Neural progenitor cell (in vitro differentiated cells): ENCODE data around the gene DCC. TPM values are rescaled to one million over a fixed set of nuclear protein-coding genes. Genes with fewer than 3 reads are reported as not detected.

Experiments
- DNase-seq: peaks from one replicate; pipeline ENCODE4 v3.0.0-alpha.2; 2016; ENCODE audit warnings: low spot score
- H2AFZ ChIP-seq: fragments of 200-600 bp; sonication (generic); replicated peaks from 2 replicates; pipeline ENCODE4 v1.6.1; 2016; ENCODE audit warnings: antibody characterized with exemption
- H3F3A ChIP-seq: fragments of 200-600 bp; sonication (generic); 2 replicates; pipeline ENCODE4 v1.6.1; 2016; ENCODE audit warnings: antibody characterized with exemption, low read depth
- H3K27ac ChIP-seq: fragments of 200-600 bp; sonication (generic); 2 replicates; pipeline ENCODE4 v1.5.1; 2016; ENCODE audit warnings: mild to moderate bottlenecking
- H3K27me3 ChIP-seq: fragments of 200-600 bp; sonication (generic); 2 replicates; pipeline ENCODE4 v1.6.1; 2016; ENCODE audit warnings: mild to moderate bottlenecking, moderate library complexity
- H3K36me3 ChIP-seq: fragments of 200-600 bp; sonication (generic); 2 replicates; pipeline ENCODE4 v1.5.1; 2016
- H3K4me1 ChIP-seq: fragments of 200-600 bp; sonication (generic); 2 replicates; pipeline ENCODE4 v1.6.1; 2016; ENCODE audit warnings: mixed run types
- H3K4me2 ChIP-seq: fragments of 200-600 bp; sonication (generic); 2 replicates; pipeline ENCODE4 v1.6.1; 2016
- H3K4me3 ChIP-seq: fragments of 200-600 bp; sonication (generic); 2 replicates; pipeline ENCODE4 v1.5.1; 2016
- H3K79me2 ChIP-seq: fragments of 200-600 bp; sonication (generic); 2 replicates; pipeline ENCODE4 v1.6.1; 2016; ENCODE audit warnings: low read depth
- H3K9ac ChIP-seq: fragments of 200-600 bp; sonication (generic); 2 replicates; pipeline ENCODE4 v1.6.1; 2016
- H3K9me3 ChIP-seq: fragments of 200-600 bp; sonication (generic); 2 replicates; pipeline ENCODE4 v1.5.1; 2016; ENCODE audit warnings: low read depth
- H4K20me1 ChIP-seq: fragments of 200-600 bp; sonication (generic); 2 replicates; pipeline ENCODE4 v1.6.1; 2016; ENCODE audit warnings: low read depth
- H3K27ac Mint-ChIP-seq: 3 replicates; pipeline ENCODE4 v1.8.0; 2021; ENCODE audit warnings: mixed read lengths
- H3K27me3 Mint-ChIP-seq: 2 replicates; pipeline ENCODE4 v1.8.0; 2022; ENCODE audit warnings: low read depth, mild to moderate bottlenecking, inconsistent platforms, moderate library complexity, mixed read lengths; ENCODE audit not compliant: insufficient read depth
- H3K36me3 Mint-ChIP-seq: 3 replicates; pipeline ENCODE4 v1.8.0; 2021; ENCODE audit warnings: mixed read lengths
- H3K4me1 Mint-ChIP-seq: 3 replicates; pipeline ENCODE4 v1.8.0; 2021; ENCODE audit warnings: mixed read lengths
- H3K4me3 Mint-ChIP-seq: 3 replicates; pipeline ENCODE4 v1.8.0; 2021; ENCODE audit warnings: mild to moderate bottlenecking, moderate library complexity, mixed read lengths
- H3K9me3 Mint-ChIP-seq: 3 replicates; pipeline ENCODE4 v1.8.0; 2020; ENCODE audit warnings: mixed read lengths
- EZH2 ChIP-seq: fragments of 200-600 bp; sonication (generic); IDR thresholded peaks from 2 replicates; pipeline ENCODE4 v1.6.1; 2017; ENCODE audit warnings: antibody characterized with exemption, mild to moderate bottlenecking, moderate library complexity
- EZH2phosphoT487 ChIP-seq: fragments of 200-600 bp; sonication (generic); IDR thresholded peaks from 2 replicates; pipeline ENCODE4 v1.6.1; 2017; ENCODE audit warnings: antibody characterized with exemption
- total RNA-seq: library from RNA; depleted of rRNA; stranded (reverse); fragments of >200 nt; gene quantifications from 2 replicates; pipeline ENCODE4 v1.2.3, GENCODE V29; 2015; ENCODE audit warnings: low replicate concordance
- TF ChIP-seq, protein P1 (sequence below): fragments of 200-600 bp; sonication (generic); IDR thresholded peaks from 2 replicates; pipeline ENCODE4 v1.5.1; 2017; ENCODE audit warnings: antibody characterized with exemption, mild to moderate bottlenecking

Gene DCC
- total RNA-seq, 1 donor from 2014 or later: 0.41 TPM

DNA sequence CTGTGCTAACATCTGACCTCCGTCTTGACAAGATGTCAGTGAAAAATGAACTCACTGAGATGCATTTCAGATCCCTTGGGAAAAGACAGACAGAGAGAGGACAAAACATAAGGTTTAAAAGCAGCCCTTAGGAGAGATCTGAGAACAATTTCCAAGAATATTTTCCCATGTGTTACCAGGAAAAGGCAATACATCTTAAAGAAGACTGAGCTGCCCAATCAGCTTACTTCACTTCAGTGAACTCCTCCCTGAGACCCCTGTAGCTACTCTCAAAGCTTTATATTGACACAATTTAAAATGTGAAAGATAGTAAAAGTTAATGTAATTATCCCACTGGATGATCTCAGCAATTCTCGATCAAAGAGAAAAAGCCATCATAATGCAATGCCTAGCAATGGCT is 505.0 kb downstream of the DCC start:
- H3K9me3 Mint-ChIP-seq: no peaks in the 10 kb centered on the region
- no peaks in the 10 kb centered on the region for H4K20me1 ChIP-seq
- H3K9me3 ChIP-seq: no peaks in the 10 kb centered on the region
- no peaks in the 10 kb centered on the region for H3K4me1 ChIP-seq
- no peaks in the 10 kb centered on the region for H3K36me3 ChIP-seq
- H2AFZ ChIP-seq: no peak overlapping the region
- no peaks in the 10 kb centered on the region for H3K27me3 Mint-ChIP-seq
- no peak overlapping the region for H3K27ac ChIP-seq
- H3K9ac ChIP-seq: no peak overlapping the region
- no peak overlapping the region for H3K4me3 Mint-ChIP-seq
- H3K4me3 ChIP-seq: no peak overlapping the region
- no peak overlapping the region for H3K4me2 ChIP-seq
- no peak overlapping the region for H3K27ac Mint-ChIP-seq
- peaks cover 2% of the 10 kb centered on the region for H3K36me3 Mint-ChIP-seq
- H3K27me3 ChIP-seq: no peaks in the 10 kb centered on the region
- H3K79me2 ChIP-seq: no peaks in the 10 kb centered on the region
- TF ChIP-seq, protein P1, sequence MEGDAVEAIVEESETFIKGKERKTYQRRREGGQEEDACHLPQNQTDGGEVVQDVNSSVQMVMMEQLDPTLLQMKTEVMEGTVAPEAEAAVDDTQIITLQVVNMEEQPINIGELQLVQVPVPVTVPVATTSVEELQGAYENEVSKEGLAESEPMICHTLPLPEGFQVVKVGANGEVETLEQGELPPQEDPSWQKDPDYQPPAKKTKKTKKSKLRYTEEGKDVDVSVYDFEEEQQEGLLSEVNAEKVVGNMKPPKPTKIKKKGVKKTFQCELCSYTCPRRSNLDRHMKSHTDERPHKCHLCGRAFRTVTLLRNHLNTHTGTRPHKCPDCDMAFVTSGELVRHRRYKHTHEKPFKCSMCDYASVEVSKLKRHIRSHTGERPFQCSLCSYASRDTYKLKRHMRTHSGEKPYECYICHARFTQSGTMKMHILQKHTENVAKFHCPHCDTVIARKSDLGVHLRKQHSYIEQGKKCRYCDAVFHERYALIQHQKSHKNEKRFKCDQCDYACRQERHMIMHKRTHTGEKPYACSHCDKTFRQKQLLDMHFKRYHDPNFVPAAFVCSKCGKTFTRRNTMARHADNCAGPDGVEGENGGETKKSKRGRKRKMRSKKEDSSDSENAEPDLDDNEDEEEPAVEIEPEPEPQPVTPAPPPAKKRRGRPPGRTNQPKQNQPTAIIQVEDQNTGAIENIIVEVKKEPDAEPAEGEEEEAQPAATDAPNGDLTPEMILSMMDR: no peak
- TF ChIP-seq EZH2phosphoT487 (no peak), EZH2 (no peak)
- no peaks in the 10 kb centered on the region for H3F3A ChIP-seq
- no peak for DNase-seq
- H3K4me1 Mint-ChIP-seq: peaks cover 6% of the 10 kb centered on the region

DNA sequence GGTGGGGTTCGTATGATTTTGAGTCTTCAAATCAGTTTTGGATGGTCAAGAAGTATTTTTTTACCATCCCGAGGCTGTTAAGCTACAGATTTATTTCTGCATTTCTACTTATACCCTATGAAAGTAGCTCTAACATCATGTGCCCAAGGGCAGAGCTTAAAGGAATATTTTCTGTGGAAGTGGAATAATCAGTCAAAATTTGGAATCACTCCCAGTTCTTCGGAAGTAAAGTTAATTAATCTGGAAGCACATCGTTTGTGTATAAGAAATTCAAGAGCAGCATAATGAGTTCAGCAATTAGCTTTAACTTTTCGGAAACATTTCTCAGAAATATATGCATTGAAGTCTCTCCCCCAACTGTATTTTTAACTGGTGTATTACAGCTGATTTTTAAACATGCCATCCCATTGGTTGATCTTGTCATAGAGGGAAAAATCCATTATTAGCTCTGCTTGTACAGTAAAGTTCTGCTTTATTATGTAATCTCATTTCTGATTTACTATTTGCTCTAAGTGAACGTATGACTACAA is 510.1 kb downstream of the DCC start:
- Histone ChIP-seq H3K4me3 (no peak overlapping the region), H3K4me2 (no peak overlapping the region), H3K27me3 (no peaks in the 10 kb centered on the region), H3K9ac (no peak overlapping the region), H3K36me3 (no peaks in the 10 kb centered on the region), H2AFZ (no peak overlapping the region), H4K20me1 (no peaks in the 10 kb centered on the region), H3K79me2 (no peaks in the 10 kb centered on the region), H3K9me3 (no peaks in the 10 kb centered on the region), H3F3A (no peaks in the 10 kb centered on the region), H3K4me1 (no peaks in the 10 kb centered on the region), H3K27ac (no peak overlapping the region)
- Mint-ChIP-seq H3K36me3 (peaks cover 2% of the 10 kb centered on the region), H3K27me3 (no peaks in the 10 kb centered on the region), H3K4me3 (no peak overlapping the region), H3K27ac (no peak overlapping the region), H3K9me3 (no peaks in the 10 kb centered on the region), H3K4me1 (peaks cover 2% of the 10 kb centered on the region)
- TF ChIP-seq, protein P1: no peak
- no peak for TF ChIP-seq EZH2
- TF ChIP-seq EZH2phosphoT487: no peak
- no peak for DNase-seq

DNA sequence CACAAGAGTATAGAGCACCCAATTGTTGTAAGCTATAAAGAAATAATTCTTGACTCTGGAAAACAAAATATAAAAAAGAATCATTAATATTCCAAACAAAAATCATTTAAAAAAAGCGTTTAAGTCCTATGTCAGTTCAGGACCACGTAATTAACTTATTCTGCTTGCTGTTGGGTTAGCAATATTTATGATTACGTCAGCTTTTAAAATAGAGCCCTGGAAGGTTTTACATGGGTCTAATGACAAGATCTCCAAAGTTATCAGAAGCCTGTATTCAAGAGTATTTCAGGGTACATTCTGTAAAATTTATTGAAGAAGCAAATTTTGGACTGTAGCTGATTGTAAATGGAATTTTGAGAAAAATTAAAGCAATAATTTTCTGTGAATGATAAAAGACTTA is 521.6 kb downstream of the DCC start:
- H3K9me3 Mint-ChIP-seq: no peaks in the 10 kb centered on the region
- Histone ChIP-seq H3K9me3 (no peaks in the 10 kb centered on the region), H3K27me3 (no peaks in the 10 kb centered on the region), H3K27ac (no peak overlapping the region), H3K79me2 (no peaks in the 10 kb centered on the region), H3K9ac (no peak overlapping the region), H3K36me3 (no peaks in the 10 kb centered on the region), H4K20me1 (no peaks in the 10 kb centered on the region), H3K4me2 (no peak overlapping the region), H3K4me3 (no peak overlapping the region), H3K4me1 (no peaks in the 10 kb centered on the region), H2AFZ (no peak overlapping the region), H3F3A (no peaks in the 10 kb centered on the region)
- TF ChIP-seq EZH2phosphoT487: no peak
- no peak for TF ChIP-seq EZH2
- TF ChIP-seq, protein P1: no peak
- no peak overlapping the region for H3K4me3 Mint-ChIP-seq
- H3K27me3 Mint-ChIP-seq: peaks cover 3% of the 10 kb centered on the region
- H3K27ac Mint-ChIP-seq: no peak overlapping the region
- DNase-seq: no peak
- peaks cover 10% of the 10 kb centered on the region for H3K4me1 Mint-ChIP-seq
- H3K36me3 Mint-ChIP-seq: no peaks in the 10 kb centered on the region
